GM23338 (cell line): ENCODE measurements around the gene RPN1. TPM values are rescaled to one million over a fixed set of nuclear protein-coding genes. Genes with fewer than 3 reads are reported as not detected.

Source experiments
- ATAC-seq: fragments of 200-7000 bp; cut with Tn5 transposase; 3 replicates; pipeline ENCODE4 v1.9.1; 2020
- DNase-seq: peaks from one replicate; pipeline ENCODE4 v3.0.0-alpha.2; 2015; ENCODE audit warnings: low spot score
- H2AFZ ChIP-seq: fragments of 200-600 bp; sonication (generic); 2 replicates; pipeline ENCODE4 v1.8.0; 2016; ENCODE audit warnings: antibody characterized with exemption, mild to moderate bottlenecking, moderate library complexity
- H3F3A ChIP-seq: fragments of 200-600 bp; sonication (generic); replicated peaks from 2 replicates; pipeline ENCODE4 v1.8.0; 2017; ENCODE audit warnings: antibody characterized with exemption, mixed run types, low read depth
- H3K27ac ChIP-seq: fragments of 200-600 bp; sonication (generic); 2 replicates; pipeline ENCODE4 v1.6.1; 2016; ENCODE audit warnings: low read depth
- H3K27me3 ChIP-seq: fragments of 200-600 bp; sonication (generic); 2 replicates; pipeline ENCODE4 v1.8.0; 2016; ENCODE audit warnings: mild to moderate bottlenecking, mixed run types, moderate library complexity; ENCODE audit not compliant: insufficient read depth
- H3K36me3 ChIP-seq: fragments of 200-600 bp; sonication (generic); 2 replicates; pipeline ENCODE4 v1.8.0; 2016; ENCODE audit warnings: mild to moderate bottlenecking; ENCODE audit not compliant: insufficient read depth
- H3K4me1 ChIP-seq: fragments of 200-600 bp; sonication (generic); 2 replicates; pipeline ENCODE4 v1.8.0; 2016; ENCODE audit warnings: mild to moderate bottlenecking, moderate library complexity; ENCODE audit not compliant: insufficient read depth
- H3K4me2 ChIP-seq: fragments of 200-600 bp; sonication (generic); 2 replicates; pipeline ENCODE4 v1.7.1; 2017; ENCODE audit warnings: mixed run types
- H3K4me3 ChIP-seq: fragments of 200-600 bp; sonication (generic); 2 replicates; pipeline ENCODE4 v1.6.1; 2016; ENCODE audit warnings: mixed run types
- H3K79me2 ChIP-seq: fragments of 200-600 bp; sonication (generic); replicated peaks from 2 replicates; pipeline ENCODE4 v1.8.0; 2017; ENCODE audit warnings: mild to moderate bottlenecking; ENCODE audit not compliant: insufficient read depth
- H3K9me2 ChIP-seq: fragments of 200-600 bp; sonication (generic); 2 replicates; pipeline ENCODE4 v1.8.0; 2017; ENCODE audit not compliant: insufficient read depth
- H4K20me1 ChIP-seq: fragments of 200-600 bp; sonication (generic); replicated peaks from 2 replicates; pipeline ENCODE4 v1.8.0; 2017; ENCODE audit warnings: mild to moderate bottlenecking; ENCODE audit not compliant: insufficient read depth
- H3K27ac Mint-ChIP-seq: 2 replicates; pipeline ENCODE4 v1.8.0; 2020; ENCODE audit warnings: inconsistent platforms, mild to moderate bottlenecking, moderate library complexity, mixed read lengths
- H3K27me3 Mint-ChIP-seq: 3 replicates; pipeline ENCODE4 v1.8.0; 2022; ENCODE audit warnings: low read depth, mild to moderate bottlenecking, moderate library complexity, mixed read lengths, inconsistent platforms; ENCODE audit not compliant: insufficient read depth, poor library complexity
- H3K36me3 Mint-ChIP-seq: 3 replicates; pipeline ENCODE4 v1.8.0; 2021; ENCODE audit warnings: low read depth, mild to moderate bottlenecking, inconsistent platforms, moderate library complexity, mixed read lengths
- H3K4me1 Mint-ChIP-seq: 3 replicates; pipeline ENCODE4 v1.8.0; 2020; ENCODE audit warnings: mild to moderate bottlenecking, inconsistent platforms, mixed read lengths
- H3K4me3 Mint-ChIP-seq: 3 replicates; pipeline ENCODE4 v1.8.0; 2021; ENCODE audit warnings: moderate library complexity, mild to moderate bottlenecking, inconsistent platforms, mixed read lengths
- H3K9me3 Mint-ChIP-seq: 3 replicates; pipeline ENCODE4 v1.8.0; 2020; ENCODE audit warnings: moderate library complexity, mild to moderate bottlenecking, inconsistent platforms, mixed read lengths
- CREB1 ChIP-seq: fragments of 250-450 bp; sonication (Bioruptor Pico); IDR thresholded peaks from 2 replicates; pipeline ENCODE4 v1.5.0; 2020; ENCODE audit warnings: low read depth, mild to moderate bottlenecking, moderate library complexity
- EZH2 ChIP-seq: fragments of 200-600 bp; sonication (generic); IDR thresholded peaks from one replicate; pipeline ENCODE4 v1.8.0; 2017; ENCODE audit warnings: antibody characterized with exemption, mild to moderate bottlenecking, low read depth; ENCODE audit not compliant: unreplicated experiment
- EZH2phosphoT487 ChIP-seq: fragments of 200-600 bp; sonication (generic); IDR thresholded peaks from one replicate; pipeline ENCODE4 v1.8.1; 2018; ENCODE audit warnings: antibody characterized with exemption; ENCODE audit not compliant: unreplicated experiment
- JUNB ChIP-seq: IDR thresholded peaks from one replicate; pipeline ENCODE4 v1.6.1; 2016; ENCODE audit warnings: antibody characterized with exemption; ENCODE audit not compliant: unreplicated experiment
- NANOG ChIP-seq: IDR thresholded peaks from 2 replicates; pipeline ENCODE4 v1.6.1; 2016; ENCODE audit warnings: antibody characterized with exemption, borderline replicate concordance
- POLR2AphosphoS5 ChIP-seq: IDR thresholded peaks from 2 replicates; pipeline ENCODE4 v1.6.1; 2016; ENCODE audit warnings: antibody characterized with exemption, low read depth
- STAT1 ChIP-seq: IDR thresholded peaks from one replicate; pipeline ENCODE4 v1.6.1; 2016; ENCODE audit warnings: antibody characterized with exemption; ENCODE audit not compliant: unreplicated experiment
- ZNF114 ChIP-seq: fragments of 250-450 bp; sonication (Bioruptor Pico); IDR thresholded peaks from 2 replicates; pipeline ENCODE4 v1.5.0; 2020; ENCODE audit warnings: mild to moderate bottlenecking, moderate library complexity
- ZNF331 ChIP-seq: fragments of 250-450 bp; sonication (Bioruptor Pico); IDR thresholded peaks from 2 replicates; pipeline ENCODE4 v1.5.0; 2020; ENCODE audit warnings: low read depth, mild to moderate bottlenecking, moderate library complexity
- polyA plus RNA-seq: library from polyadenylated mRNA; unstranded; fragments of >200 nt; fragmentation: Nextera tagmentation; extraction: Ambion mirVana; gene quantifications from 2 replicates; pipeline ENCODE4 v1.2.1, GENCODE V29; 2016
- total RNA-seq: library from RNA; depleted of rRNA; stranded (reverse); fragments of >200 nt; shearing (Covaris generic); gene quantifications from 2 replicates; pipeline ENCODE4 v1.2.3, GENCODE V29; 2014
- TF ChIP-seq, protein P1 (sequence below): IDR thresholded peaks from one replicate; pipeline ENCODE4 v1.6.1; 2018; ENCODE audit warnings: antibody characterized with exemption; ENCODE audit not compliant: unreplicated experiment
- TF ChIP-seq, protein P2 (sequence below): fragments of 250-450 bp; sonication (Bioruptor Pico); IDR thresholded peaks from 2 replicates; pipeline ENCODE4 v1.5.0; 2020; ENCODE audit warnings: mild to moderate bottlenecking, moderate library complexity
- TF ChIP-seq, protein P3 (sequence below), 2 experiments: fragments of 200-600 bp in 1 of 2; sonication (generic) in 1 of 2; conservative IDR thresholded peaks; 2 replicates each; pipeline versions ENCODE4 v1.5.1 to v1.6.1; 2016 to 2017; ENCODE audit warnings: antibody characterized with exemption in 2 of 2, low read depth in 2 of 2, mild to moderate bottlenecking in 2 of 2, moderate library complexity in 1 of 2
- TF ChIP-seq, protein P4 (sequence below): IDR thresholded peaks from 2 replicates; pipeline ENCODE4 v1.6.1; 2016; ENCODE audit warnings: antibody characterized with exemption

RPN1 gene
- total and polyA plus RNA-seq, 2 experiments from 2014 or later: 111 to 231 TPM

DNA sequence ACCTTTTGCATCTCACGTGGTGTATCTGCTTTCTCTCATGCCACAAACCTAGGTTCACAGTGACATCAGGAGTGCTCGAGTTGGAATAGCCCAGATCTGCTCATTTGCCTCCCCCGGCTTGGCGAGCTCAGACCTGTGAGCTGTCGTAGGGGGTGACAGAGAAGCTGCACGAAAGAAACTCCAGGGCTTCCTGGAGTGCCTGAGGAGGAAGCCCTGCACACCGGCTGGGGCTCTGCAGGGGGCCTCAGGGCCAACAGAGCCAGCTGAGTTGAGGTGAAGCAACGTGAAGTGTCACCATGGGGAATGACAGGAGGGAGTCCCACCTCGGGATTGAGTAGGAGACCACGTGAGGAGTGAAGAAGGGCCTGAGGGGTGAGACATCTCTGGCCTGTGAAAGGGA is 62.5 kb downstream of the RPN1 start:
- peaks cover 21% of the 10 kb centered on the region for H3K4me1 Mint-ChIP-seq
- H3K9me3 Mint-ChIP-seq: peaks cover 12% of the 10 kb centered on the region
- H3K4me1 ChIP-seq: peaks cover 12% of the 10 kb centered on the region
- TF ChIP-seq CREB1 (CRISPR knock-in tag): no peak
- TF ChIP-seq, protein P1, sequence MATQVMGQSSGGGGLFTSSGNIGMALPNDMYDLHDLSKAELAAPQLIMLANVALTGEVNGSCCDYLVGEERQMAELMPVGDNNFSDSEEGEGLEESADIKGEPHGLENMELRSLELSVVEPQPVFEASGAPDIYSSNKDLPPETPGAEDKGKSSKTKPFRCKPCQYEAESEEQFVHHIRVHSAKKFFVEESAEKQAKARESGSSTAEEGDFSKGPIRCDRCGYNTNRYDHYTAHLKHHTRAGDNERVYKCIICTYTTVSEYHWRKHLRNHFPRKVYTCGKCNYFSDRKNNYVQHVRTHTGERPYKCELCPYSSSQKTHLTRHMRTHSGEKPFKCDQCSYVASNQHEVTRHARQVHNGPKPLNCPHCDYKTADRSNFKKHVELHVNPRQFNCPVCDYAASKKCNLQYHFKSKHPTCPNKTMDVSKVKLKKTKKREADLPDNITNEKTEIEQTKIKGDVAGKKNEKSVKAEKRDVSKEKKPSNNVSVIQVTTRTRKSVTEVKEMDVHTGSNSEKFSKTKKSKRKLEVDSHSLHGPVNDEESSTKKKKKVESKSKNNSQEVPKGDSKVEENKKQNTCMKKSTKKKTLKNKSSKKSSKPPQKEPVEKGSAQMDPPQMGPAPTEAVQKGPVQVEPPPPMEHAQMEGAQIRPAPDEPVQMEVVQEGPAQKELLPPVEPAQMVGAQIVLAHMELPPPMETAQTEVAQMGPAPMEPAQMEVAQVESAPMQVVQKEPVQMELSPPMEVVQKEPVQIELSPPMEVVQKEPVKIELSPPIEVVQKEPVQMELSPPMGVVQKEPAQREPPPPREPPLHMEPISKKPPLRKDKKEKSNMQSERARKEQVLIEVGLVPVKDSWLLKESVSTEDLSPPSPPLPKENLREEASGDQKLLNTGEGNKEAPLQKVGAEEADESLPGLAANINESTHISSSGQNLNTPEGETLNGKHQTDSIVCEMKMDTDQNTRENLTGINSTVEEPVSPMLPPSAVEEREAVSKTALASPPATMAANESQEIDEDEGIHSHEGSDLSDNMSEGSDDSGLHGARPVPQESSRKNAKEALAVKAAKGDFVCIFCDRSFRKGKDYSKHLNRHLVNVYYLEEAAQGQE: no peak
- no peak for TF ChIP-seq EZH2phosphoT487
- no peak for TF ChIP-seq JUNB
- TF ChIP-seq, protein P2, sequence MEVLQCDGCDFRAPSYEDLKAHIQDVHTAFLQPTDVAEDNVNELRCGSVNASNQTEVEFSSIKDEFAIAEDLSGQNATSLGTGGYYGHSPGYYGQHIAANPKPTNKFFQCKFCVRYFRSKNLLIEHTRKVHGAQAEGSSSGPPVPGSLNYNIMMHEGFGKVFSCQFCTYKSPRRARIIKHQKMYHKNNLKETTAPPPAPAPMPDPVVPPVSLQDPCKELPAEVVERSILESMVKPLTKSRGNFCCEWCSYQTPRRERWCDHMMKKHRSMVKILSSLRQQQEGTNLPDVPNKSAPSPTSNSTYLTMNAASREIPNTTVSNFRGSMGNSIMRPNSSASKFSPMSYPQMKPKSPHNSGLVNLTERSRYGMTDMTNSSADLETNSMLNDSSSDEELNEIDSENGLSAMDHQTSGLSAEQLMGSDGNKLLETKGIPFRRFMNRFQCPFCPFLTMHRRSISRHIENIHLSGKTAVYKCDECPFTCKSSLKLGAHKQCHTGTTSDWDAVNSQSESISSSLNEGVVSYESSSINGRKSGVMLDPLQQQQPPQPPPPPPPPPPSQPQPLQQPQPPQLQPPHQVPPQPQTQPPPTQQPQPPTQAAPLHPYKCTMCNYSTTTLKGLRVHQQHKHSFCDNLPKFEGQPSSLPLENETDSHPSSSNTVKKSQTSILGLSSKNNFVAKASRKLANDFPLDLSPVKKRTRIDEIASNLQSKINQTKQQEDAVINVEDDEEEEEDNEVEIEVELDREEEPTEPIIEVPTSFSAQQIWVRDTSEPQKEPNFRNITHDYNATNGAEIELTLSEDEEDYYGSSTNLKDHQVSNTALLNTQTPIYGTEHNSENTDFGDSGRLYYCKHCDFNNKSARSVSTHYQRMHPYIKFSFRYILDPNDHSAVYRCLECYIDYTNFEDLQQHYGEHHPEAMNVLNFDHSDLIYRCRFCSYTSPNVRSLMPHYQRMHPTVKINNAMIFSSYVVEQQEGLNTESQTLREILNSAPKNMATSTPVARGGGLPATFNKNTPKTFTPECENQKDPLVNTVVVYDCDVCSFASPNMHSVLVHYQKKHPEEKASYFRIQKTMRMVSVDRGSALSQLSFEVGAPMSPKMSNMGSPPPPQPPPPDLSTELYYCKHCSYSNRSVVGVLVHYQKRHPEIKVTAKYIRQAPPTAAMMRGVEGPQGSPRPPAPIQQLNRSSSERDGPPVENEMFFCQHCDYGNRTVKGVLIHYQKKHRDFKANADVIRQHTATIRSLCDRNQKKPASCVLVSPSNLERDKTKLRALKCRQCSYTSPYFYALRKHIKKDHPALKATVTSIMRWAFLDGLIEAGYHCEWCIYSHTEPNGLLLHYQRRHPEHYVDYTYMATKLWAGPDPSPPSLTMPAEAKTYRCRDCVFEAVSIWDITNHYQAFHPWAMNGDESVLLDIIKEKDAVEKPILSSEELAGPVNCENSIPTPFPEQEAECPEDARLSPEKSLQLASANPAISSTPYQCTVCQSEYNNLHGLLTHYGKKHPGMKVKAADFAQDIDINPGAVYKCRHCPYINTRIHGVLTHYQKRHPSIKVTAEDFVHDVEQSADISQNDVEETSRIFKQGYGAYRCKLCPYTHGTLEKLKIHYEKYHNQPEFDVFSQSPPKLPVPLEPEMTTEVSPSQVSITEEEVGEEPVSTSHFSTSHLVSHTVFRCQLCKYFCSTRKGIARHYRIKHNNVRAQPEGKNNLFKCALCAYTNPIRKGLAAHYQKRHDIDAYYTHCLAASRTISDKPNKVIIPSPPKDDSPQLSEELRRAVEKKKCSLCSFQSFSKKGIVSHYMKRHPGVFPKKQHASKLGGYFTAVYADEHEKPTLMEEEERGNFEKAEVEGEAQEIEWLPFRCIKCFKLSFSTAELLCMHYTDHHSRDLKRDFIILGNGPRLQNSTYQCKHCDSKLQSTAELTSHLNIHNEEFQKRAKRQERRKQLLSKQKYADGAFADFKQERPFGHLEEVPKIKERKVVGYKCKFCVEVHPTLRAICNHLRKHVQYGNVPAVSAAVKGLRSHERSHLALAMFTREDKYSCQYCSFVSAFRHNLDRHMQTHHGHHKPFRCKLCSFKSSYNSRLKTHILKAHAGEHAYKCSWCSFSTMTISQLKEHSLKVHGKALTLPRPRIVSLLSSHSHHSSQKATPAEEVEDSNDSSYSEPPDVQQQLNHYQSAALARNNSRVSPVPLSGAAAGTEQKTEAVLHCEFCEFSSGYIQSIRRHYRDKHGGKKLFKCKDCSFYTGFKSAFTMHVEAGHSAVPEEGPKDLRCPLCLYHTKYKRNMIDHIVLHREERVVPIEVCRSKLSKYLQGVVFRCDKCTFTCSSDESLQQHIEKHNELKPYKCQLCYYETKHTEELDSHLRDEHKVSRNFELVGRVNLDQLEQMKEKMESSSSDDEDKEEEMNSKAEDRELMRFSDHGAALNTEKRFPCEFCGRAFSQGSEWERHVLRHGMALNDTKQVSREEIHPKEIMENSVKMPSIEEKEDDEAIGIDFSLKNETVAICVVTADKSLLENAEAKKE (CRISPR knock-in tag): no peak
- no peak for TF ChIP-seq EZH2
- no peak for TF ChIP-seq NANOG
- TF ChIP-seq STAT1: no peak
- TF ChIP-seq, protein P3, sequence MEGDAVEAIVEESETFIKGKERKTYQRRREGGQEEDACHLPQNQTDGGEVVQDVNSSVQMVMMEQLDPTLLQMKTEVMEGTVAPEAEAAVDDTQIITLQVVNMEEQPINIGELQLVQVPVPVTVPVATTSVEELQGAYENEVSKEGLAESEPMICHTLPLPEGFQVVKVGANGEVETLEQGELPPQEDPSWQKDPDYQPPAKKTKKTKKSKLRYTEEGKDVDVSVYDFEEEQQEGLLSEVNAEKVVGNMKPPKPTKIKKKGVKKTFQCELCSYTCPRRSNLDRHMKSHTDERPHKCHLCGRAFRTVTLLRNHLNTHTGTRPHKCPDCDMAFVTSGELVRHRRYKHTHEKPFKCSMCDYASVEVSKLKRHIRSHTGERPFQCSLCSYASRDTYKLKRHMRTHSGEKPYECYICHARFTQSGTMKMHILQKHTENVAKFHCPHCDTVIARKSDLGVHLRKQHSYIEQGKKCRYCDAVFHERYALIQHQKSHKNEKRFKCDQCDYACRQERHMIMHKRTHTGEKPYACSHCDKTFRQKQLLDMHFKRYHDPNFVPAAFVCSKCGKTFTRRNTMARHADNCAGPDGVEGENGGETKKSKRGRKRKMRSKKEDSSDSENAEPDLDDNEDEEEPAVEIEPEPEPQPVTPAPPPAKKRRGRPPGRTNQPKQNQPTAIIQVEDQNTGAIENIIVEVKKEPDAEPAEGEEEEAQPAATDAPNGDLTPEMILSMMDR (conservative IDR thresholded peaks at IDR 0.05; ENCODE audit: low read depth in 2 of 2): no peak
- TF ChIP-seq POLR2AphosphoS5: no peak
- TF ChIP-seq ZNF114 (CRISPR knock-in tag): no peak
- TF ChIP-seq, protein P4, sequence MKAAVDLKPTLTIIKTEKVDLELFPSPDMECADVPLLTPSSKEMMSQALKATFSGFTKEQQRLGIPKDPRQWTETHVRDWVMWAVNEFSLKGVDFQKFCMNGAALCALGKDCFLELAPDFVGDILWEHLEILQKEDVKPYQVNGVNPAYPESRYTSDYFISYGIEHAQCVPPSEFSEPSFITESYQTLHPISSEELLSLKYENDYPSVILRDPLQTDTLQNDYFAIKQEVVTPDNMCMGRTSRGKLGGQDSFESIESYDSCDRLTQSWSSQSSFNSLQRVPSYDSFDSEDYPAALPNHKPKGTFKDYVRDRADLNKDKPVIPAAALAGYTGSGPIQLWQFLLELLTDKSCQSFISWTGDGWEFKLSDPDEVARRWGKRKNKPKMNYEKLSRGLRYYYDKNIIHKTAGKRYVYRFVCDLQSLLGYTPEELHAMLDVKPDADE: no peak
- TF ChIP-seq ZNF331 (CRISPR knock-in tag): no peak
- no peaks in the 10 kb centered on the region for H3K36me3 ChIP-seq
- no peak overlapping the region for H3K27ac Mint-ChIP-seq
- no peak overlapping the region for H3K4me2 ChIP-seq
- H3K27me3 Mint-ChIP-seq: peaks cover 15% of the 10 kb centered on the region
- H3K4me3 Mint-ChIP-seq: no peak overlapping the region
- no peaks in the 10 kb centered on the region for H3K79me2 ChIP-seq
- no peak overlapping the region for H2AFZ ChIP-seq
- no peaks in the 10 kb centered on the region for H3F3A ChIP-seq
- no peak overlapping the region for H3K4me3 ChIP-seq
- no peak for DNase-seq
- no peaks in the 10 kb centered on the region for H3K9me2 ChIP-seq
- no peak for ATAC-seq
- no peaks in the 10 kb centered on the region for H3K27me3 ChIP-seq
- H3K36me3 Mint-ChIP-seq: peaks cover 11% of the 10 kb centered on the region
- no peak overlapping the region for H3K27ac ChIP-seq
- no peaks in the 10 kb centered on the region for H4K20me1 ChIP-seq
